Measurements from ENCODE around the gene GALNTL6.

DNA sequence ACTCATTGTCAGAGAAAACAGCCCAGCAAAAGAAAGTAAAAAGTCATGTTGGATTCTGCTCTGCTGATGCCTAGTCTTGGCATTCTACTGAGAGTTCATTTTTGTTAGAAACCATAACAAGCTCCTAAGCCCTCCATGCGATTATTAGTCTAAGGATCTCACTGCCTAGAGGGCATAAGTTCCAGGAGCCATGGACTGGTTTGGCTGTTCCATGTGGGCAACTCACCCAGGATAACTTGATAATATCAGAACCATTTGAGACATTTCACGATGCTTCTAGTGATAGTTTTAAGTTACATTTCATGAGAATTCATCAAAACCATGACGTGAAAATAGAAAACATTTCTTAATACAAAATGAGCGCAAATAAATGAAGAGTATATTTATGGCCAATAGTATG is 978.6 kb downstream of the GALNTL6 start:
- TF ChIP-seq, protein P1, sequence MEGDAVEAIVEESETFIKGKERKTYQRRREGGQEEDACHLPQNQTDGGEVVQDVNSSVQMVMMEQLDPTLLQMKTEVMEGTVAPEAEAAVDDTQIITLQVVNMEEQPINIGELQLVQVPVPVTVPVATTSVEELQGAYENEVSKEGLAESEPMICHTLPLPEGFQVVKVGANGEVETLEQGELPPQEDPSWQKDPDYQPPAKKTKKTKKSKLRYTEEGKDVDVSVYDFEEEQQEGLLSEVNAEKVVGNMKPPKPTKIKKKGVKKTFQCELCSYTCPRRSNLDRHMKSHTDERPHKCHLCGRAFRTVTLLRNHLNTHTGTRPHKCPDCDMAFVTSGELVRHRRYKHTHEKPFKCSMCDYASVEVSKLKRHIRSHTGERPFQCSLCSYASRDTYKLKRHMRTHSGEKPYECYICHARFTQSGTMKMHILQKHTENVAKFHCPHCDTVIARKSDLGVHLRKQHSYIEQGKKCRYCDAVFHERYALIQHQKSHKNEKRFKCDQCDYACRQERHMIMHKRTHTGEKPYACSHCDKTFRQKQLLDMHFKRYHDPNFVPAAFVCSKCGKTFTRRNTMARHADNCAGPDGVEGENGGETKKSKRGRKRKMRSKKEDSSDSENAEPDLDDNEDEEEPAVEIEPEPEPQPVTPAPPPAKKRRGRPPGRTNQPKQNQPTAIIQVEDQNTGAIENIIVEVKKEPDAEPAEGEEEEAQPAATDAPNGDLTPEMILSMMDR (IDR thresholded peaks at IDR 0.05; ENCODE audit: insufficient read depth, low read depth, low read length): no peak
- TF ChIP-seq EZH2 (IDR thresholded peaks at IDR 0.05; ENCODE audit: insufficient read depth, low read length): no peak
